ENCODE data around the gene TCP10L.

DNA sequence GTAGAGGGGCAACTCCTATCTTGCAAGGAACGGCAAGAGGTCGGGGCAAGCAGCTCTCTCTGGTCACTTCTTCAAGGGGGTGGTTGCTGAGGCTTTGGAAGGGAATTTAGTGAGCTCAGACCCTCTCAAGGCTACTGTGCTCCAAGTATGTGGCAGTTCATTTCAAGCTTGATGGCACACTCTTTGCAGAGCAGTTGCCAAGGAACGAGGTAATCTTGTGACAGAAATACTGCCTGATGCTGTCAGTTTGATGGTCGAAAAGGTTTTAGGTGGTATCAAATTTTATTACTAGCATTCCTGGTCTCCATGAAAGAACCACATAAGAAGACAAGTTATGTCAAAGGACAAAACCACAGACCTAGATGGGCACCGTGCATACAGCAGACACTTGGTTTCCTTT lies 13.8 kb upstream of the TCP10L start:
- TF ChIP-seq ZNF155 (tag by site-specific recombination; IDR thresholded peaks at IDR 0.05) (no peak), ZNF19 (tag by site-specific recombination; IDR thresholded peaks at IDR 0.05; ENCODE audit: low read depth) (no peak), ZNF350 (tag by site-specific recombination; IDR thresholded peaks at IDR 0.05) (no peak), ZNF404 (tag by site-specific recombination; IDR thresholded peaks at IDR 0.05) (no peak), YY1 (tag by site-specific recombination; IDR thresholded peaks at IDR 0.05) (no peak), ZNF416 (tag by site-specific recombination; IDR thresholded peaks at IDR 0.05) (no peak), ZNF138 (tag by site-specific recombination; IDR thresholded peaks at IDR 0.05; ENCODE audit: borderline replicate concordance) (no peak)
- TF ChIP-seq, protein P1, sequence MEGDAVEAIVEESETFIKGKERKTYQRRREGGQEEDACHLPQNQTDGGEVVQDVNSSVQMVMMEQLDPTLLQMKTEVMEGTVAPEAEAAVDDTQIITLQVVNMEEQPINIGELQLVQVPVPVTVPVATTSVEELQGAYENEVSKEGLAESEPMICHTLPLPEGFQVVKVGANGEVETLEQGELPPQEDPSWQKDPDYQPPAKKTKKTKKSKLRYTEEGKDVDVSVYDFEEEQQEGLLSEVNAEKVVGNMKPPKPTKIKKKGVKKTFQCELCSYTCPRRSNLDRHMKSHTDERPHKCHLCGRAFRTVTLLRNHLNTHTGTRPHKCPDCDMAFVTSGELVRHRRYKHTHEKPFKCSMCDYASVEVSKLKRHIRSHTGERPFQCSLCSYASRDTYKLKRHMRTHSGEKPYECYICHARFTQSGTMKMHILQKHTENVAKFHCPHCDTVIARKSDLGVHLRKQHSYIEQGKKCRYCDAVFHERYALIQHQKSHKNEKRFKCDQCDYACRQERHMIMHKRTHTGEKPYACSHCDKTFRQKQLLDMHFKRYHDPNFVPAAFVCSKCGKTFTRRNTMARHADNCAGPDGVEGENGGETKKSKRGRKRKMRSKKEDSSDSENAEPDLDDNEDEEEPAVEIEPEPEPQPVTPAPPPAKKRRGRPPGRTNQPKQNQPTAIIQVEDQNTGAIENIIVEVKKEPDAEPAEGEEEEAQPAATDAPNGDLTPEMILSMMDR (tag by site-specific recombination; IDR thresholded peaks at IDR 0.05): no peak
- TF ChIP-seq, protein P2, sequence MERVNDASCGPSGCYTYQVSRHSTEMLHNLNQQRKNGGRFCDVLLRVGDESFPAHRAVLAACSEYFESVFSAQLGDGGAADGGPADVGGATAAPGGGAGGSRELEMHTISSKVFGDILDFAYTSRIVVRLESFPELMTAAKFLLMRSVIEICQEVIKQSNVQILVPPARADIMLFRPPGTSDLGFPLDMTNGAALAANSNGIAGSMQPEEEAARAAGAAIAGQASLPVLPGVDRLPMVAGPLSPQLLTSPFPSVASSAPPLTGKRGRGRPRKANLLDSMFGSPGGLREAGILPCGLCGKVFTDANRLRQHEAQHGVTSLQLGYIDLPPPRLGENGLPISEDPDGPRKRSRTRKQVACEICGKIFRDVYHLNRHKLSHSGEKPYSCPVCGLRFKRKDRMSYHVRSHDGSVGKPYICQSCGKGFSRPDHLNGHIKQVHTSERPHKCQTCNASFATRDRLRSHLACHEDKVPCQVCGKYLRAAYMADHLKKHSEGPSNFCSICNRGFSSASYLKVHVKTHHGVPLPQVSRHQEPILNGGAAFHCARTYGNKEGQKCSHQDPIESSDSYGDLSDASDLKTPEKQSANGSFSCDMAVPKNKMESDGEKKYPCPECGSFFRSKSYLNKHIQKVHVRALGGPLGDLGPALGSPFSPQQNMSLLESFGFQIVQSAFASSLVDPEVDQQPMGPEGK (tag by site-specific recombination; IDR thresholded peaks at IDR 0.05): no peak
- TF ChIP-seq, protein P3, sequence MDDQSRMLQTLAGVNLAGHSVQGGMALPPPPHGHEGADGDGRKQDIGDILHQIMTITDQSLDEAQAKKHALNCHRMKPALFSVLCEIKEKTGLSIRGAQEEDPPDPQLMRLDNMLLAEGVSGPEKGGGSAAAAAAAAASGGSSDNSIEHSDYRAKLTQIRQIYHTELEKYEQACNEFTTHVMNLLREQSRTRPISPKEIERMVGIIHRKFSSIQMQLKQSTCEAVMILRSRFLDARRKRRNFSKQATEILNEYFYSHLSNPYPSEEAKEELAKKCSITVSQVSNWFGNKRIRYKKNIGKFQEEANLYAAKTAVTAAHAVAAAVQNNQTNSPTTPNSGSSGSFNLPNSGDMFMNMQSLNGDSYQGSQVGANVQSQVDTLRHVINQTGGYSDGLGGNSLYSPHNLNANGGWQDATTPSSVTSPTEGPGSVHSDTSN (CRISPR knock-in tag; IDR thresholded peaks at IDR 0.05): no peak
- TF ChIP-seq, protein P4, sequence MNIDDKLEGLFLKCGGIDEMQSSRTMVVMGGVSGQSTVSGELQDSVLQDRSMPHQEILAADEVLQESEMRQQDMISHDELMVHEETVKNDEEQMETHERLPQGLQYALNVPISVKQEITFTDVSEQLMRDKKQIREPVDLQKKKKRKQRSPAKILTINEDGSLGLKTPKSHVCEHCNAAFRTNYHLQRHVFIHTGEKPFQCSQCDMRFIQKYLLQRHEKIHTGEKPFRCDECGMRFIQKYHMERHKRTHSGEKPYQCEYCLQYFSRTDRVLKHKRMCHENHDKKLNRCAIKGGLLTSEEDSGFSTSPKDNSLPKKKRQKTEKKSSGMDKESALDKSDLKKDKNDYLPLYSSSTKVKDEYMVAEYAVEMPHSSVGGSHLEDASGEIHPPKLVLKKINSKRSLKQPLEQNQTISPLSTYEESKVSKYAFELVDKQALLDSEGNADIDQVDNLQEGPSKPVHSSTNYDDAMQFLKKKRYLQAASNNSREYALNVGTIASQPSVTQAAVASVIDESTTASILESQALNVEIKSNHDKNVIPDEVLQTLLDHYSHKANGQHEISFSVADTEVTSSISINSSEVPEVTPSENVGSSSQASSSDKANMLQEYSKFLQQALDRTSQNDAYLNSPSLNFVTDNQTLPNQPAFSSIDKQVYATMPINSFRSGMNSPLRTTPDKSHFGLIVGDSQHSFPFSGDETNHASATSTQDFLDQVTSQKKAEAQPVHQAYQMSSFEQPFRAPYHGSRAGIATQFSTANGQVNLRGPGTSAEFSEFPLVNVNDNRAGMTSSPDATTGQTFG (tag by site-specific recombination; IDR thresholded peaks at IDR 0.05; ENCODE audit: borderline replicate concordance): no peak
